ENCODE data around the gene MAP4K5.

DNA sequence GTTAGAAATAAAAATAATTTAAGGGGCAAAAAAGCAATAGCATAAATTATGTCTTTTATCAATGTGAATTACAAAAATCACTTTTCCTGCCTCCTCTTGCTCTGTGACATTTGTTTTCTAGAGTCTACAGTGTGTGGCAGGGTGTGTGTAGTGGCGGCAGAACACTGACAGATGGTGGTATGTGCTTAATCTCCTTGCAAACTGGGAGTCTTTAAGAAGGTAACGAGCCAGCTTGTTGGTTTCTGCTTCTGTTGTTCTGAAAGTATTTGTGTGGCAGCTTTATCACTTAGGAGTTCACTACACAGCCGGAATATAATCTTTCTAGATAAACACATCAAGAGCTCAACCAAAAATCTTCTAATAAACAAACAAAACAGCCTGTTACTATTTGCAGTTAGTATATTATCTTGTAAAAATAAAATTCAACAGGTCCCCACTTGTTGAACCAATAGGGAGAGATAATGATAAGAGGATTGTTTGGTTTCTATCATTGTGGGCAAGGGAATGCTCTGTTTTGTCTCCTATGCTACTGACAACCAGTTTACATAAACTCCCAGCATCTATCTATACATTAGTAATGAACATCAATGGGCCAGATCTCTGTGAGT is 148.6 kb downstream of the MAP4K5 start:
- TF ChIP-seq JUN (CRISPR knock-in tag; IDR thresholded peaks at IDR 0.05): no peak
- TF ChIP-seq, protein P1, sequence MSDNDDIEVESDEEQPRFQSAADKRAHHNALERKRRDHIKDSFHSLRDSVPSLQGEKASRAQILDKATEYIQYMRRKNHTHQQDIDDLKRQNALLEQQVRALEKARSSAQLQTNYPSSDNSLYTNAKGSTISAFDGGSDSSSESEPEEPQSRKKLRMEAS (CRISPR knock-in tag; IDR thresholded peaks at IDR 0.05): no peak
- TF ChIP-seq FOXJ3 (CRISPR knock-in tag; IDR thresholded peaks at IDR 0.05; ENCODE audit: borderline replicate concordance): no peak
- TF ChIP-seq, protein P2, sequence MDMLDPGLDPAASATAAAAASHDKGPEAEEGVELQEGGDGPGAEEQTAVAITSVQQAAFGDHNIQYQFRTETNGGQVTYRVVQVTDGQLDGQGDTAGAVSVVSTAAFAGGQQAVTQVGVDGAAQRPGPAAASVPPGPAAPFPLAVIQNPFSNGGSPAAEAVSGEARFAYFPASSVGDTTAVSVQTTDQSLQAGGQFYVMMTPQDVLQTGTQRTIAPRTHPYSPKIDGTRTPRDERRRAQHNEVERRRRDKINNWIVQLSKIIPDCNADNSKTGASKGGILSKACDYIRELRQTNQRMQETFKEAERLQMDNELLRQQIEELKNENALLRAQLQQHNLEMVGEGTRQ (CRISPR knock-in tag; IDR thresholded peaks at IDR 0.05): no peak
- no peak for TF ChIP-seq ZNF219 (CRISPR knock-in tag; IDR thresholded peaks at IDR 0.05; ENCODE audit: borderline replicate concordance)
